Measurements from ENCODE around the gene TFDP2.
"Not testable (repeated sequence)": the region's sequence is repeated elsewhere in the genome, so short reads cannot be mapped to it uniquely, and the experiment has no call there.

GRCh38 chr3:142004957-142005356 is 144.4 kb downstream of the TFDP2 start:
- not testable (repeated sequence) for TF ChIP-seq POLR2AphosphoS5 (IDR thresholded peaks at IDR 0.05; ENCODE audit: low read length); IKZF1 (conservative IDR thresholded peaks at IDR 0.05); SREBF2 (IDR thresholded peaks at IDR 0.05; ENCODE audit: low read length); CTCF (IDR thresholded peaks at IDR 0.05 in 2 of 3, conservative IDR thresholded peaks at IDR 0.05 in 1 of 3; ENCODE audit: control insufficient read depth in 2 of 3, extremely low read depth in 1 of 3, insufficient read depth in 1 of 3, low read depth in 3 of 3, low read length in 3 of 3); YY1 (IDR thresholded peaks at IDR 0.05; ENCODE audit: low read depth, low read length); ZNF24 (IDR thresholded peaks at IDR 0.05); JUNB (IDR thresholded peaks at IDR 0.05); JUND (IDR thresholded peaks at IDR 0.05; ENCODE audit: low read depth, low read length); POLR2A (IDR thresholded peaks at IDR 0.05; ENCODE audit: low read depth, low read length)
